WTC11 (cell line): ENCODE measurements around the gene PTGR2. TPM values are rescaled to one million over a fixed set of nuclear protein-coding genes. Genes with fewer than 3 reads are reported as not detected.

ENCODE experiments used
- ATAC-seq: fragments of 200-7000 bp; cut with Tn5 transposase; 2 replicates; pipeline ENCODE4 v1.10.0; 2021; ENCODE audit warnings: mild to moderate bottlenecking, moderate library complexity
- CTCF ChIA-PET: fragments of 300-600 bp; sonication (Branson Sonifier 250); formaldehyde crosslinking; loops from one replicate; lab custom pipeline; 2021; ENCODE audit warnings: antibody characterized with exemption; lab: Charles Lee
- POLR2A ChIA-PET: fragments of 350-600 bp; sonication (Branson Sonifier 250); formaldehyde crosslinking; loops from one replicate; lab custom pipeline; 2021; ENCODE audit warnings: antibody characterized with exemption; lab: Charles Lee
- DNase-seq: peaks from one replicate; pipeline ENCODE4 v3.0.0; 2021; ENCODE audit warnings: low spot score
- H3K27ac Mint-ChIP-seq: 2 replicates; pipeline ENCODE4 v1.8.0; 2021; ENCODE audit warnings: mixed read lengths
- H3K27me3 Mint-ChIP-seq: 2 replicates; pipeline ENCODE4 v1.8.0; 2021; ENCODE audit warnings: low read depth, mild to moderate bottlenecking, moderate library complexity, mixed read lengths
- H3K36me3 Mint-ChIP-seq: 2 replicates; pipeline ENCODE4 v1.8.0; 2021; ENCODE audit warnings: mixed read lengths
- H3K4me1 Mint-ChIP-seq: 2 replicates; pipeline ENCODE4 v1.8.0; 2022; ENCODE audit warnings: mixed read lengths
- H3K4me3 Mint-ChIP-seq: 2 replicates; pipeline ENCODE4 v1.8.0; 2021; ENCODE audit warnings: mild to moderate bottlenecking, moderate library complexity, mixed read lengths
- H3K9me3 Mint-ChIP-seq: 2 replicates; pipeline ENCODE4 v1.8.0; 2021; ENCODE audit warnings: mixed read lengths
- AR ChIP-seq: fragments of 250-450 bp; sonication (Bioruptor Pico); IDR thresholded peaks from 2 replicates; pipeline ENCODE4 v1.9.0; 2021; ENCODE audit warnings: mild to moderate bottlenecking
- ARID4B ChIP-seq: sonication (generic); formaldehyde crosslinking; IDR thresholded peaks from 2 replicates; pipeline ENCODE4 v1.8.0; 2023; ENCODE audit warnings: missing genetic modification reagents, mild to moderate bottlenecking, borderline replicate concordance
- ATF3 ChIP-seq: sonication (generic); formaldehyde crosslinking; conservative IDR thresholded peaks from 2 replicates; pipeline ENCODE4 v1.8.1; 2022; ENCODE audit warnings: mild to moderate bottlenecking, missing genetic modification reagents
- CBFB ChIP-seq: sonication (generic); formaldehyde crosslinking; IDR thresholded peaks from 2 replicates; pipeline ENCODE4 v1.8.1; 2022; ENCODE audit warnings: mild to moderate bottlenecking, low read depth, missing genetic modification reagents
- ELF4 ChIP-seq: sonication (generic); formaldehyde crosslinking; IDR thresholded peaks from 2 replicates; pipeline ENCODE4 v1.8.1; 2022; ENCODE audit warnings: low read depth, mild to moderate bottlenecking, moderate library complexity, missing genetic modification reagents
- GABPB1 ChIP-seq: sonication (generic); formaldehyde crosslinking; IDR thresholded peaks from 2 replicates; pipeline ENCODE4 v1.8.1; 2023; ENCODE audit warnings: mild to moderate bottlenecking, missing genetic modification reagents
- HMGA2 ChIP-seq: fragments of 250-450 bp; sonication (Bioruptor Pico); IDR thresholded peaks from 2 replicates; pipeline ENCODE4 v1.4.0; 2021; ENCODE audit warnings: mild to moderate bottlenecking, moderate library complexity
- JAZF1 ChIP-seq: fragments of 250-450 bp; sonication (Bioruptor Pico); IDR thresholded peaks from 2 replicates; pipeline ENCODE4 v1.9.0; 2021; ENCODE audit warnings: moderate library complexity, mild to moderate bottlenecking, inconsistent platforms
- JUN ChIP-seq: sonication (generic); formaldehyde crosslinking; IDR thresholded peaks from 2 replicates; pipeline ENCODE4 v1.8.0; 2023; ENCODE audit warnings: mild to moderate bottlenecking, missing genetic modification reagents
- MXD4 ChIP-seq: fragments of 250-450 bp; sonication (Bioruptor Pico); IDR thresholded peaks from 2 replicates; pipeline ENCODE4 v1.8.0; 2021; ENCODE audit warnings: mild to moderate bottlenecking, moderate library complexity, borderline replicate concordance
- NFYB ChIP-seq: sonication (generic); formaldehyde crosslinking; conservative IDR thresholded peaks from 2 replicates; pipeline ENCODE4 v1.8.0; 2022; ENCODE audit warnings: low read depth, missing genetic modification reagents
- NR2C2 ChIP-seq: sonication (generic); formaldehyde crosslinking; IDR thresholded peaks from 2 replicates; pipeline ENCODE4 v1.8.0; 2022; ENCODE audit warnings: mild to moderate bottlenecking, missing genetic modification reagents
- SMAD3 ChIP-seq: sonication (generic); formaldehyde crosslinking; IDR thresholded peaks from 2 replicates; pipeline ENCODE4 v1.8.0; 2022; ENCODE audit warnings: missing genetic modification reagents, mild to moderate bottlenecking, borderline replicate concordance
- SMAD4 ChIP-seq: sonication (generic); formaldehyde crosslinking; IDR thresholded peaks from 2 replicates; pipeline ENCODE4 v1.8.0; 2022; ENCODE audit warnings: mild to moderate bottlenecking, missing genetic modification reagents
- SOX15 ChIP-seq: fragments of 250-450 bp; sonication (Bioruptor Pico); IDR thresholded peaks from 2 replicates; pipeline ENCODE4 v1.9.0; 2021; ENCODE audit warnings: mild to moderate bottlenecking
- TCF7 ChIP-seq: sonication (generic); formaldehyde crosslinking; IDR thresholded peaks from 2 replicates; pipeline ENCODE4 v1.8.0; 2022; ENCODE audit warnings: mild to moderate bottlenecking, low read depth, missing genetic modification reagents, moderate library complexity
- ZNF121 ChIP-seq: sonication (generic); formaldehyde crosslinking; IDR thresholded peaks from 2 replicates; pipeline ENCODE4 v1.8.0; 2023; ENCODE audit warnings: missing genetic modification reagents
- ZNF138 ChIP-seq: sonication (generic); formaldehyde crosslinking; conservative IDR thresholded peaks from 2 replicates; pipeline ENCODE4 v1.8.1; 2022; ENCODE audit warnings: mild to moderate bottlenecking, moderate library complexity, missing genetic modification reagents
- ZNF219 ChIP-seq: sonication (generic); formaldehyde crosslinking; IDR thresholded peaks from 2 replicates; pipeline ENCODE4 v1.8.0; 2023; ENCODE audit warnings: missing genetic modification reagents, mild to moderate bottlenecking, borderline replicate concordance
- ZNF317 ChIP-seq: sonication (generic); formaldehyde crosslinking; IDR thresholded peaks from 2 replicates; pipeline ENCODE4 v1.8.1; 2023; ENCODE audit warnings: low read depth, mild to moderate bottlenecking, moderate library complexity, missing genetic modification reagents, borderline replicate concordance
- total RNA-seq: library from RNA; stranded (reverse); gene quantifications from 3 replicates; pipeline ENCODE4 v1.2.3, GENCODE V29; 2021

Gene PTGR2
- total RNA-seq, 1 experiment from 2014 or later, result 20.7 TPM

- TF ChIP-seq AR (no peak), ZNF138 (CRISPR knock-in tag) (no peak), SMAD3 (CRISPR knock-in tag) (no peak), TCF7 (no peak), ARID4B (CRISPR knock-in tag) (no peak), ZNF317 (CRISPR knock-in tag) (no peak), CBFB (CRISPR knock-in tag) (no peak), ELF4 (no peak), HMGA2 (CRISPR knock-in tag) (no peak), JAZF1 (CRISPR knock-in tag) (no peak), SMAD4 (CRISPR knock-in tag) (no peak)
- TF ChIP-seq, all 79 proteins: peak for 0
These were observed 36.2 kb downstream of the PTGR2 start (continued) for GRCh38 chr14:73887694-73888459.

- Mint-ChIP-seq H3K4me1 (peaks cover 20% of the 10 kb centered on the region), H3K36me3 (peaks cover 7% of the 10 kb centered on the region), H3K27me3 (no peaks in the 10 kb centered on the region), H3K27ac (no peak overlapping the region; the same call in 1 of the 2 replicates), H3K4me3 (peak overlapping the region; percentile 88), H3K9me3 (no peaks in the 10 kb centered on the region)
- ChIA-PET POLR2A (no interaction called here), CTCF (interaction anchor here (0.8 kb wide), 1 partner anchor 61 kb away, joined by 3 read pairs; the partner anchor contains the start of genes COQ6 and FAM161B)
- DNase-seq, result no peak
- ATAC-seq, result no peak
- TF ChIP-seq NR2C2 (CRISPR knock-in tag), result no peak
- TF ChIP-seq ZNF219 (CRISPR knock-in tag), result no peak
- TF ChIP-seq GABPB1 (CRISPR knock-in tag), result no peak
These were observed 36.8 kb downstream of the PTGR2 start for GRCh38 chr14:73888460-73888725.

GRCh38 chr14:73888971-73889370, 37.3 kb downstream of the PTGR2 start:
- TF ChIP-seq ATF3 (CRISPR knock-in tag) (no peak), SOX15 (CRISPR knock-in tag) (no peak), ZNF121 (CRISPR knock-in tag) (no peak), NFYB (no peak), MXD4 (CRISPR knock-in tag) (no peak), JUN (CRISPR knock-in tag) (no peak)
- DNase-seq (no peak), ATAC-seq (no peak)
- Mint-ChIP-seq H3K36me3 (peaks cover 9% of the 10 kb centered on the region), H3K4me1 (peaks cover 20% of the 10 kb centered on the region), H3K9me3 (no peaks in the 10 kb centered on the region), H3K4me3 (no peak overlapping the region), H3K27ac (peak overlapping the region; percentile 47; the same call in 1 of the 2 replicates), H3K27me3 (no peaks in the 10 kb centered on the region)
- POLR2A ChIA-PET, result no interaction called here
- CTCF ChIA-PET, result interaction anchor here (0.7 to 0.8 kb wide), 2 partner anchors 61 to 175 kb away, joined by 3 read pairs; partner anchors contain the start of genes COQ6 and FAM161B
